MM.1S (cell line): Measurements from ENCODE around the gene SEPTIN5.

Source experiments
- DNase-seq: peaks from one replicate; pipeline ENCODE4 v3.0.0-alpha.2; 2015
- H2AFZ ChIP-seq: fragments of 300-600 bp; sonication (generic); 2 replicates; pipeline ENCODE4 v1.6.0; 2016; ENCODE audit warnings: antibody characterized with exemption, low read length
- H3F3A ChIP-seq: fragments of 300-600 bp; sonication (generic); 2 replicates; pipeline ENCODE4 v1.6.1; 2016; ENCODE audit warnings: mild to moderate bottlenecking, antibody characterized with exemption, low read length, moderate library complexity, mixed read lengths; ENCODE audit not compliant: insufficient read depth
- H3K27ac ChIP-seq: fragments of 300-600 bp; sonication (generic); 2 replicates; pipeline ENCODE4 v1.5.1; 2016; ENCODE audit warnings: mild to moderate bottlenecking, low read length
- H3K27me3 ChIP-seq: fragments of 300-600 bp; sonication (generic); replicated peaks from 2 replicates; pipeline ENCODE4 v1.6.0; 2016; ENCODE audit warnings: low read length; ENCODE audit not compliant: insufficient read depth
- H3K36me3 ChIP-seq: fragments of 300-600 bp; sonication (generic); replicated peaks from 2 replicates; pipeline ENCODE4 v1.6.1; 2016; ENCODE audit warnings: mild to moderate bottlenecking, low read length, mixed read lengths; ENCODE audit not compliant: insufficient read depth
- H3K4me1 ChIP-seq: fragments of 300-600 bp; sonication (generic); 2 replicates; pipeline ENCODE4 v1.6.1; 2016; ENCODE audit warnings: low read length, mixed read lengths
- H3K4me2 ChIP-seq: fragments of 300-600 bp; sonication (generic); 2 replicates; pipeline ENCODE4 v1.6.0; 2016; ENCODE audit warnings: low read depth, low read length
- H3K4me3 ChIP-seq: fragments of 300-600 bp; sonication (generic); 2 replicates; pipeline ENCODE4 v1.5.1; 2016; ENCODE audit warnings: low read length, mixed read lengths
- H3K79me2 ChIP-seq: fragments of 300-600 bp; sonication (generic); 2 replicates; pipeline ENCODE4 v1.6.1; 2016; ENCODE audit warnings: mixed run types, low read length, mixed read lengths
- H3K9ac ChIP-seq: fragments of 300-600 bp; sonication (generic); 2 replicates; pipeline ENCODE4 v1.6.1; 2016; ENCODE audit warnings: low read length, mixed read lengths
- H3K9me2 ChIP-seq: fragments of 300-600 bp; sonication (generic); replicated peaks from 2 replicates; pipeline ENCODE4 v1.6.1; 2016; ENCODE audit warnings: mild to moderate bottlenecking, low read length, mixed read lengths; ENCODE audit not compliant: insufficient read depth
- H3K9me3 ChIP-seq: fragments of 300-600 bp; sonication (generic); replicated peaks from 2 replicates; pipeline ENCODE4 v1.6.1; 2016; ENCODE audit warnings: mild to moderate bottlenecking, low read length, mixed read lengths; ENCODE audit not compliant: insufficient read depth
- H4K20me1 ChIP-seq: fragments of 300-600 bp; sonication (generic); 2 replicates; pipeline ENCODE4 v1.6.1; 2016; ENCODE audit warnings: mild to moderate bottlenecking, low read length, moderate library complexity, mixed read lengths; ENCODE audit not compliant: insufficient read depth
- CTCF ChIP-seq: fragments of 300-600 bp; sonication (generic); IDR thresholded peaks from 2 replicates; pipeline ENCODE4 v1.5.1; 2016; ENCODE audit warnings: antibody characterized with exemption, low read length, mixed read lengths
- EZH2 ChIP-seq: fragments of 300-600 bp; sonication (generic); optimal IDR thresholded peaks from 2 replicates; pipeline ENCODE3; 2017; ENCODE audit warnings: low read depth, mild to moderate bottlenecking, antibody characterized with exemption, low read length, mixed read lengths
- EZH2phosphoT487 ChIP-seq: fragments of 300-600 bp; sonication (generic); IDR thresholded peaks from 2 replicates; pipeline ENCODE4 v1.6.1; 2018; ENCODE audit warnings: antibody characterized with exemption, low read length

SEPTIN5 gene

GRCh38 chr22:19714312-19715187 is at the start of gene SEPTIN5:
TSS of gene SEPTIN5 (plus strand) at chr22:19714503. CDS start at chr22:19714589, 86 bp downstream.
- Histone ChIP-seq H3K9me3 (no peaks in the 10 kb centered on the region), H3K36me3 (no peaks in the 10 kb centered on the region), H3K4me2 (no peak within 1 kb of the TSS), H2AFZ (no peak within 1 kb of the TSS), H3K9ac (no peak within 1 kb of the TSS), H3K27me3 (peaks cover 81% of the 10 kb centered on the region), H3K4me1 (no peaks in the 10 kb centered on the region), H4K20me1 (no peaks in the 10 kb centered on the region), H3K9me2 (no peaks in the 10 kb centered on the region), H3K4me3 (no peak within 1 kb of the TSS), H3K79me2 (no peaks in the 10 kb centered on the region), H3F3A (no peaks in the 10 kb centered on the region), H3K27ac (no peak within 1 kb of the TSS)
- DNase-seq = no peak
- TF ChIP-seq EZH2phosphoT487 = no peak
- no peak for TF ChIP-seq CTCF
- peak; percentile 53 for TF ChIP-seq EZH2

- H3F3A ChIP-seq = no peaks in the 10 kb centered on the region
- H3K27ac ChIP-seq = no peak overlapping the region
- H3K36me3 ChIP-seq = no peaks in the 10 kb centered on the region
- no peak overlapping the region for H3K4me3 ChIP-seq
- no peak overlapping the region for H3K9ac ChIP-seq
- no peaks in the 10 kb centered on the region for H4K20me1 ChIP-seq
- no peak for DNase-seq
- no peaks in the 10 kb centered on the region for H3K9me2 ChIP-seq
- H3K9me3 ChIP-seq = no peaks in the 10 kb centered on the region
- peaks cover 5% of the 10 kb centered on the region; the same call in 1 of the 2 replicates for H3K4me1 ChIP-seq
- H3K27me3 ChIP-seq = peaks cover 36% of the 10 kb centered on the region
- H3K79me2 ChIP-seq = no peaks in the 10 kb centered on the region
- H3K4me2 ChIP-seq = no peak overlapping the region
- TF ChIP-seq EZH2 (no peak), EZH2phosphoT487 (no peak), CTCF (no peak)
- H2AFZ ChIP-seq = no peak overlapping the region
These were observed 49.1 kb upstream of the SEPTIN5 start for GRCh38 chr22:19664951-19665783.

- Histone ChIP-seq H3K27me3 (peaks cover 36% of the 10 kb centered on the region), H2AFZ (no peak overlapping the region)
These were observed 48.3 kb upstream of the SEPTIN5 start for GRCh38 chr22:19665784-19666672.

More at GRCh38 chr22:19665784-19666672, 48.3 kb upstream of the SEPTIN5 start:
- TF ChIP-seq EZH2phosphoT487 (no peak), CTCF (no peak), EZH2 (no peak)
- Histone ChIP-seq H3K79me2 (no peaks in the 10 kb centered on the region), H3K27ac (no peak overlapping the region), H4K20me1 (no peaks in the 10 kb centered on the region), H3K9me2 (no peaks in the 10 kb centered on the region), H3K4me2 (no peak overlapping the region), H3K9me3 (no peaks in the 10 kb centered on the region), H3K4me1 (peaks cover 5% of the 10 kb centered on the region; the same call in 1 of the 2 replicates), H3K9ac (no peak overlapping the region), H3F3A (no peaks in the 10 kb centered on the region), H3K36me3 (no peaks in the 10 kb centered on the region), H3K4me3 (no peak overlapping the region)
- DNase-seq = no peak
